ENCODE measurements around the gene SLC46A2.

GRCh38 chr9:112849363-112849922 lies 41.2 kb downstream of the SLC46A2 start:
- TF ChIP-seq CTCF (IDR thresholded peaks at IDR 0.05; ENCODE audit: insufficient read depth, low read length, poor library complexity, severe bottlenecking) = no peak
- no peak for TF ChIP-seq EZH2phosphoT487 (conservative IDR thresholded peaks at IDR 0.05; ENCODE audit: low read length)
